PC-3 (cell line): Measurements from ENCODE around the gene TRIB2.

Experiments
- EZH2 ChIP-seq: fragments of 300-600 bp; sonication (generic); IDR thresholded peaks from one replicate; pipeline ENCODE4 v1.6.1; 2017; ENCODE audit warnings: antibody characterized with exemption, mild to moderate bottlenecking, low read length; ENCODE audit not compliant: unreplicated experiment
- TF ChIP-seq, protein P1 (sequence below): fragments of 300-600 bp; sonication (generic); conservative IDR thresholded peaks from 2 replicates; pipeline ENCODE4 v1.5.1; 2017; ENCODE audit warnings: antibody characterized with exemption, low read depth, mild to moderate bottlenecking, low read length

GRCh38 chr2:12708508-12709206 lies 8.1 kb upstream of the TRIB2 start:
- TF ChIP-seq, protein P1, sequence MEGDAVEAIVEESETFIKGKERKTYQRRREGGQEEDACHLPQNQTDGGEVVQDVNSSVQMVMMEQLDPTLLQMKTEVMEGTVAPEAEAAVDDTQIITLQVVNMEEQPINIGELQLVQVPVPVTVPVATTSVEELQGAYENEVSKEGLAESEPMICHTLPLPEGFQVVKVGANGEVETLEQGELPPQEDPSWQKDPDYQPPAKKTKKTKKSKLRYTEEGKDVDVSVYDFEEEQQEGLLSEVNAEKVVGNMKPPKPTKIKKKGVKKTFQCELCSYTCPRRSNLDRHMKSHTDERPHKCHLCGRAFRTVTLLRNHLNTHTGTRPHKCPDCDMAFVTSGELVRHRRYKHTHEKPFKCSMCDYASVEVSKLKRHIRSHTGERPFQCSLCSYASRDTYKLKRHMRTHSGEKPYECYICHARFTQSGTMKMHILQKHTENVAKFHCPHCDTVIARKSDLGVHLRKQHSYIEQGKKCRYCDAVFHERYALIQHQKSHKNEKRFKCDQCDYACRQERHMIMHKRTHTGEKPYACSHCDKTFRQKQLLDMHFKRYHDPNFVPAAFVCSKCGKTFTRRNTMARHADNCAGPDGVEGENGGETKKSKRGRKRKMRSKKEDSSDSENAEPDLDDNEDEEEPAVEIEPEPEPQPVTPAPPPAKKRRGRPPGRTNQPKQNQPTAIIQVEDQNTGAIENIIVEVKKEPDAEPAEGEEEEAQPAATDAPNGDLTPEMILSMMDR = no peak
- no peak for TF ChIP-seq EZH2
